Activated T-cell treated with anti-CD3 and anti-CD28 coated beads for 1 hour (primary cell): Measurements from ENCODE around the gene KRTAP19-4.
"Not testable (repeated sequence)": the region's sequence is repeated elsewhere in the genome, so short reads cannot be mapped to it uniquely, and the experiment has no call there.

ENCODE experiments used
- DNase-seq: peaks from one replicate; pipeline ENCODE4 v3.0.0-alpha.2; 2020; ENCODE audit warnings: low read depth

Gene KRTAP19-4, protein sequence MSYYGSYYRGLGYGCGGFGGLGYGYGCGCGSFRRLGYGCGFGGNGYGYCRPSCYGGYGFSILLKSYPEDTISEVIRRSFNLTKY

DNA sequence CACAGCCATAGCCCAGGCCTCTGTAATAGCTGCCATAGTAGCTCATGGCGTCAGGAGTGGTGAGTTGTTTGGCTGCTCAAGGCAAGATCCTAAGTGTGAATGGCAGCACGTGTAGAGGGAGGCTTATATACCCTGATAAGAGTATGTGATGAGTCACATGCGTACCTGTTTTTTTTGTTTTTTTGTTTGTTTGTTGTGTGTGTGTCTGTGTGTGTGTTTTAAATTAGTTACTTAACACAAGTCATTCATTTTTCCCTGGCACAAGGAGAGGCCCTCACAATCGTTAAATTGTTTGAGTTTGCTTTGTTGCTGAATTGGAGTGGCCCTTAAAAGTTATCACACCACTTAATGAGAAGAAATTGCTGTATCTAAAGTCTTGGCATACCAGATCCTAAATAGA is at the start of gene KRTAP19-4:
TSS of gene KRTAP19-4 (minus strand) at position 101 of the 400 bp plus-strand sequence. CDS start at position 46, 55 bp downstream.
- DNase-seq, result no peak

DNA sequence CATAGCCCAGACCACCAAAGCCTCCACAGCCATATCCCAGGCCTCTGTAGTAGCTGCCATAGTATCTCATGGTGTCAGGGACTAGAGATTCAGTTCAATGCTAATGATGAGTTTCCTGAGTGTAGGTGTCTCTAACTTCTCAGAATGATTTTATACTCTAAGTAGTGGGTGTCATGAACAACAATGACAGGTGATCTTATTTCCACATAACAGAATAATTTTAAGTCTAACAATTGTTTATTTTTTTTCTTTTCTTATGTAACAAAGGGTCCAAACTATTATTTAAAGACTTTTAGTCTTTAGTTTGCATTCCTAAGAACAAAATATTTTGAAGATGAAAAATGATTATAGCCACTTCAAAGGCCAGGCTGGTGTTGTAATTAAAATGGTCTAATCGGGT is 44.8 kb upstream of the KRTAP19-4 start, which contains the start of gene KRTAP19-6:
TSS of gene KRTAP19-6 (minus strand) at position 101 of the 400 bp plus-strand sequence. CDS start at position 70, 31 bp downstream.
- no peak for DNase-seq

DNA sequence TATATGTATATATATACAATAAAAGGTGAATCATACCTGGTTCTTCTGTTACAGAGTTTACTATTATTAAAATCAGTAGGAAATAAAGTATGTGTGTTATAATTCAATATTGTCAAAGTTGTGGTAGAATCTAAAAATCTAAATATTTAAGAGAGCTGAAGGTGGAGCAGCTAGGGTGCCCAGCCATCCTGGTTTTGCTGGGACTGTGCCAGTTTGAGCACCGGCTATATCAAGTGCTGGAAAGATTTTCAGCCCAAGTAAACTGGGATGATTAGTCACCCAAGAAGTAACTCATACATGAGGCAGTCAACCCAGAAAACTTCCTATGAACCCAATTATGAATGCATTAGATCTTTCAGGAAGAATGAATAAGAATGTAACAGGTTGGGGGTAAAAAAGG is 21.9 kb upstream of the KRTAP19-4 start:
- DNase-seq, result no peak

DNA sequence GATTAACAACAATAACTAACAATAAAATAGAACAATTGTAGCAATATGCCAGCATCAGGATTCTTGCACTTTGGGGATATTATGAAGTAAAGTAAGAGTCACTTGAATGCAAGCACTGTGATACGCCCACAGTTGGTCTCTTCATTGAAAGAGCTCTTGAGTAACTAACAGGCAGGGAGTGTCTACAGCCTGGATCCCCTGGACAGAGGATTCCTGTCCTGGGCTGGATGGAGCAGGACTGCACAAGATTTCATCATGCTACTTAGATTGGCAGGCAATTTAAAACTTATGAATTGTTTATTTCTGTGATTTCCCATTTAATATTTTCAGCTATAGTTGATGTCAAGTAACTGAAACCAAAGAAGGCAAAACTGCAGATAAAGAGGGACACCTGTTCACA is 18.7 kb upstream of the KRTAP19-4 start:
- no peak for DNase-seq

DNA sequence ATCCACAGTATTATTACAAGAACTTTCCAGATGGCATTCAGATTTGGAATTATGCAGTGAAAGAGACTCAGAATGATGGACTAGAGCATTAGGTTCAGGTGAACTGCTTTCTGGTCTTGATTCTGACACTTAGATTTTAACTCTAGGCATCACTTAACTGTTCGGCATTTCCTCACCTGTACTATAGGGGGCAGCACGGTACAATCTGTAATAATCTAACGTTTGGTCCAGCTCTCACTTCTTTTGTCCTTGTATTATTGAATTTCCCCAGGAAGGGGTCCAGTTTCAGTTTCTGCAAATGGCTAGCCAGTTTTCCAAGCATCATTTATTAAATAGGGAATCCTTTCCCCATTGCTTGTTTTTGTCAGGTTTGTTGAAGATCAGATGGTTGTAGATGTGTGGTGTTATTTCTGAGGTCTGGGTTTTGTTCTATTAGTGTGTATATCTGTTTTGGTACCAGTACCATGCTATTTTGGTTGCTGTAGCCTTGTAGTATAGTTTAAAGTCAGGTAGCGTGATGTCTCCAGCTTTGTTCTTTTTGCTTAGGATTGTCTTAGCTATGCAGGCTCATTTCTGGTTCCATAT is 8.7 kb upstream of the KRTAP19-4 start:
- DNase-seq, result not testable (repeated sequence)

DNA sequence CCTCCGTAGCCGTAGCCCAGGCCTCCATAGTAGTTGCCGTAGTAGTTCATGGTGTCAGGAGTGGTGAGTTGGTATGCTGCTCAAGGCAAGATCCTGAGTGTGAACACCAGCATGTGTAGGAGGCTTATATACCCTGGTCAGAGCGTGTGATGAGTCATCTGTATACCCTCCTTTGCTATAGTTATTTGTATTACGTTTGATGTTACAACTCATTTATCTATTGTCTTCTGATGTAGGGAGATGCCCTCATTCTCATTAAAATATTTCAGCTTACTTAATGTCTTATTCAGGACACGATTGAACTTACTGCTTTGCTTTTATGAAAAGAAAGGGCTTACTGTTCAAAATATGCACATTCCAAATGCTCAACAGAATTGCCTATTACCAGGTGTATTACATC is 5.1 kb upstream of the KRTAP19-4 start, which contains the start of gene KRTAP19-5:
TSS of gene KRTAP19-5 (minus strand) at position 101 of the 400 bp plus-strand sequence. CDS start at position 50, 51 bp downstream.
- DNase-seq, result no peak

DNA sequence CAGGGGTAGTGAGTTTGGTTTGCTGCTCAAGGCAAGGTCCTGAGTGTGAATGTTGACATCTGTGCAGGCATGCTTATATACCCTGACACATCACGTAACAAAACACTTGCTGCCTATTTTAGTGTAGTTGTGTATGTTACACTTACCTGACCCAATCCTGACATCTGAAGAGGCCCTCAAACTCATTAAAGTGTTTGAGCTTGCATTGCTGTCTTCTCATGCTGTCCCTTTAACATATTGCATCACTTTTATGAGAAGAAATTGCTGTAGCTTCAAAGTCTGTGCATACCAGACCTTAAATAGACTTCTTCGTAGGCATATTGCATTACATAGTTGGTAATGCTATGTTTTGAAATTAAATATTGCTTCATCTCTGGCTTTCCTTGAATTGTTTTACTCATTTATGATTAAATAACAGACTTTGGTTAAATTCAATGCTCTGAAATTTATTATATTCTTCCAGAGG is 5.0 kb downstream of the KRTAP19-4 start, which contains the start of gene KRTAP19-3:
TSS of gene KRTAP19-3 (minus strand) at position 51 of the 466 bp plus-strand sequence. CDS start 56 bp downstream, outside the sequence.
- DNase-seq, result no peak

DNA sequence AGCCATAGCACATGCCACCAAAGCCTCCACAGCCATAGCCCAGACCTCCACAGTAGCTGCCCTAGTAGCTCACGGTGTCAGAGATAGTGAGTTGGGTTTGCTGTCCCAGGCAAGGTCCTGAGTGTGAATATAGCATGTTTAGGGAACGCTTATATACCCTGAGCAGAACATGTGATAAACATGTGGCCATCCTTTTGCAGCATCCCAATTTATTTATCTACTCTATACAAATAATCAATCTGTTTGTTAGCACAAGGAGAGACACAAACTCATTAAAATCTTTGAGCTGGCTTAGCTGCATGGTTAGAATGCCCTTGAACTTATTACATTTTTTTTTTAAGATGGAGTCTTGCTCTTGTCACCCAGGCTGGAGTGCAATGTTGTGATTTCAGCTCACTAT is 9.6 kb downstream of the KRTAP19-4 start, which contains the start of gene KRTAP19-2:
TSS of gene KRTAP19-2 (minus strand) at position 101 of the 400 bp plus-strand sequence. CDS start at position 13, 88 bp downstream.
- DNase-seq, result no peak

DNA sequence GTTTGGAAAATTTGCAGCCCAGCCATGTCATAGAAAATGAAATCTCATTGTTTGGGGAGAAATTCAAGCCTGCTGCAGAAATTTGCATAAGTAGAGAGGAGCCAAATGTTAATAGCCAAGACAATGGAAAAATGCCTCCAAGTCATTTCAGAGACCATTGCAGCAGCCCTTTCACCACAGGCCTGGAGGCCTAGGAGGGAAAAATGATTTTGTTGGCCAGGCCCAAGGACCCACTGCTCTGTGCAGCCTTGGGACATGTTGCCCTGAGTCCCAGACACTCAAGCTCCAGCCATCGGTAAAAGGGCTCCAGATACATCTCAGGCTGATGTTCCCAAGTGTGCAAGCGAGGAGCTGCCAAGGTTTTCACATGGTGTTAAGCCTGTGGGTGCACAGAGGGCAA is 10.8 kb downstream of the KRTAP19-4 start:
- no peak for DNase-seq

DNA sequence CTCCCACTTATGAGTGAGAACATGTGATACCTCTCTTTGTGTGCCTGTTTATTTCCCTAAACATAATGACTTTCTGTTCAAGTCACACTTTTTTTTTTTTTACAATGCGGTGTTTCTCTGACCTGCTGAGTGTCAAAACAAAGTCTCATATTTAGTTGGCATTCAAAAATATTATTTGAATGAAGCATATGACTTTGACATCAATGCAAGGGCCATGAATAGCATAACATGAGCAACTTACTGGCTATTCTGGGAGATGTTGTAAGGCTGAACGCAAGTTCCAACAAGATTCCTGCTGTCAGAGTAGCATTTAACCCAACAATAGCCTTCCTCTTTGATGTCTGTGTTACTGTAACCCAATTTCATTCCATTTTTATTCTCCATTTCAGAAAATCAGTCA is 14.8 kb downstream of the KRTAP19-4 start:
- no peak for DNase-seq

DNA sequence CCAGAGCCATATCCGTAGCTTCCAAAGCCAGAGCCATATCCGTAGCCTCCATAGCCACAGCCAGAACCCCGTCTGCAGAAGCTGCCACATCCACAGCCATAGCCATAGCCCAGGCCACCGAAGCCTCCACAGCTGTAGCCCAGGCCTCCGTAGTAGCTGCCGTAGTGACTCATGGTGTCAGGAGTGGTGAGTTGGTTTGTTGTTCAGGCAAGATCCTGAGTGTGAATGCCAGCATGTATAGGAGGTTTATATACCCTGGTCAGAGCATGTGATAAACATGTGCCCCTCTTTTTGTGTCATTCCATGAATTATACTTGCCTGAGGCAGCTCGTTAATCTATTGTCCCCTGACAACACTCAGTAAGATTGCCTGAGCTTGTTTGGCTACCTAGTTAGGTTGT is 16.8 kb downstream of the KRTAP19-4 start, which contains the start of gene KRTAP19-1:
TSS of gene KRTAP19-1 (minus strand) at position 223 of the 400 bp plus-strand sequence. CDS start at position 173, 50 bp downstream.
- DNase-seq, result no peak

DNA sequence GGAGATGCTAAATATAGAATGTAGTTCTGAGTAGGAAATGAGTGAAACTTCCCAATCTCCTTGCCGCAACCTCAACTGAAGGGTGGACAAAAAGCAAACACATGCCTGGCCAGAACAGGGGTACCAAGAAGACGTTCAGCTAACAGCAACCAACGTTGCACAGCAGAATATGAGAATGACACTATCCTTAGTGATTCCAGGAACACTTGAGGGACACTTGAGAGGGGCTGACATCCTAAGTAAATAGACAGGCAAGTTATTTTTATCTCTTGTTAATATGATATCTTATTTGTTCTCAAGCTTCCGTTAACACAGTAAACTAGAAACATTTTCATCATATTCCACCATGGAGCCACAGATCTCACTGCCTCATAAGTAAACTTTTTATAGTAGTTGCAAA is 17.7 kb downstream of the KRTAP19-4 start:
- DNase-seq, result no peak

DNA sequence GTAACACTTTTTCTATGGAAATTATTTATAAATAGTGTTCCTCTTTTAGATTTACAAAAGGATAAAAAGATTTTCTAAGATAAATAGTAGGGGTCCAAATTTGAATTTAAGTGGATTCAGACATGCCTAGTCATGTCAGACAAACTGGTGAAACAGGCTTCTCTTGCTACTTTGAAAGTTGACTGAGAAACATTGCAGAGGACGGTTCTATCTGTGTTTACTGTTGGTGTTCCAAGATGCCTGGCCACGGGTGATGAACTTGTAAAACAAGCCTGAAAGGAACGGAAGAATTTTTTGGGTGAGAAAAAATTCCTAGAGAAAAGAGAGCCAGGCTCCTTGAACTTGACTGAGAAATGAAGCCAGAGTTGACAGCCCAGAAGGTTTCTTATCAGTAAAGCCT is 19.0 kb downstream of the KRTAP19-4 start:
- no peak for DNase-seq

DNA sequence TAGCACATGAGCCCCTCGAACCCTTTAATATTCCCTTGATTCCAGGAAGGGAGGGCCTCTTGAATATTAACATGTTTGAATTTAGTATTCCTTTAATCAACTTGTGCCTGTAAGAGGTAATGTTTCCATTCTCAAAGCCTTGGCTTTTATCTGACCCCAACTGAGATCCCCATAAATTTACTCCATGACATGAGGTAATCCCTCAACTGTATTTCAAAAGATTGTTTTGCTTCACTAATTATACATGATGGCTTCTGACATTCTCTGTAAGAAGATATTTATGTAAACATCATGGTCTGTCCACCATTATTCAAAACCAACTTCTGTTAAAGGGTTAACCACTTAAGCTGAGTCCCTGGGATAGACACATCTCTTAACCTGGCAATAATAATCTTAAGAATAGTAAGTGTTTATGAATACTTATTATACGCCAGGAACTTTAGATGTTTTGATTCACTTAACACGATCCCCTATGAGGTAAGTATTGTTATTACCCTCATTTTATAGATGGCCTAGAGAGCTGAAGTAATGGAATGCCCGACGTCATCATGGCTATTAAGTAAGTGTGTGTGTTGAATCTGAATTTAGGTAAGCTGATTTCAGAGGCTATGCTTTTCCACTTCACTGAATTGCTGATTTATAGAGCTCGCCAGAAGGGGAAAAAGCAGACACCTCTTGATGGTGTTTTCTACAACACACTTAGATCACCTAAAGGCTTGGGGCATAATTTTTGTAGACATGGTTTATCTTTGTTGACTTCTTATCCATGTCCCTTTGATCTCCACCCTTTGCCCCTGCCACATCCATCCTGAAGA is 27.9 kb downstream of the KRTAP19-4 start:
- no peak for DNase-seq

DNA sequence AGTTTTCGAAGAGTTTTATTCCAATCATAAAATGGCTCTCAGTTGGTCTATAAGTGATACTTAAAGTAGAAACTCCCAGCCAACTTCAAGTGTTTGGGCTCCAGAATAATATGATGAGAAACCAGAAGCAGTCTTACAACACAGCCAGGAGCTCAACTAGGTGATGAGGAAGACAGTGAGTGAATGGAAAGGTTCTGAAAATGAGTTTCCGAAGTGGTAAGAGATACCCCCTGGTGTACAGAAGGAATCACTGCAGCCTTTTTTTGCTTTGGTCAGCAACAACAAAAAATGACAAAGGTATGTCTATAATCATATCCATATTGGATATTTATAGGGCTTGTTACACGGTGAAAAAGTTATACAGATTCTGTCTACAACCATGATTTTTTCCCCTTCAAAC is 33.3 kb downstream of the KRTAP19-4 start:
- no peak for DNase-seq

DNA sequence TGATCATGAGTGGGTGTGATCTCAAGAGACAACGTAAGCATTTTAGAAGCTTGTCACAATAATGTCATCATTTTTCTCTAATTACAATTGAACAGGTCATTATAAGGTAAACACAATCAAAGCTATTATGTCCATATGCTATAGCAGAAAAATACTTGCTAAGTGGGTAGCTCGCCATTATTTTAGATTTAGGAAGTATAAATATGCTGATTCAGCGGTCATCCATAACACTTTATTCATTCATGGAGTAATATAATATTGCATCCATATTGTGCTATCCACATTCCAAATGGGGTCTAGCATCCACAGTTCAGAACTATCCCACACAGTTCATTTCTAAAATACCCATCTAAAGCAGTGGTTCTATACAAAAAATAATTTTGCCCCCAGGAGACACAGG is 48.5 kb downstream of the KRTAP19-4 start:
- no peak for DNase-seq

DNA sequence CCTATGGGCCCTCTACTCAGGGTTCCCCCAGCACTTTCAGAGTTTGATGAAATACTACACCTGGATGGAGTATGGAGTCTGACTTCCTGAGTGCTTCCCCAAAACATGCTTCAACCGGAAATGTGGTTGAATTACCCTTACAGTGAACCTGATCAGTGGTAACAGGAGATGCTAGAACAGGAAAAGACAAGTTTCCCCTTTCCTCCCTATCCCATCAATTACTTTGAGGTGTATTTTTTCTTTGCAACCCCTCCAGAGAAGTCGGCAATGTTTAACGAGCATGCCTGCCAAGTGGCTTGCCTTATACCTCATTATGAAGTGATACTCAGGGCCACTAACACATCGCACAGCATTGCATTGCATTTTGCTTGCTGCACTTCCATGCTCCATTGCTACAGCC is 49.9 kb downstream of the KRTAP19-4 start:
- no peak for DNase-seq
